GM23338 (cell line): ENCODE data around the gene PRR36. TPM values are rescaled to one million over a fixed set of nuclear protein-coding genes. Genes with fewer than 3 reads are reported as not detected.

Experiments used
- ATAC-seq: fragments of 200-7000 bp; cut with Tn5 transposase; 3 replicates; pipeline ENCODE4 v1.9.1; 2020
- DNase-seq: peaks from one replicate; pipeline ENCODE4 v3.0.0-alpha.2; 2015; ENCODE audit warnings: low spot score
- H2AFZ ChIP-seq: fragments of 200-600 bp; sonication (generic); 2 replicates; pipeline ENCODE4 v1.8.0; 2016; ENCODE audit warnings: antibody characterized with exemption, mild to moderate bottlenecking, moderate library complexity
- H3F3A ChIP-seq: fragments of 200-600 bp; sonication (generic); replicated peaks from 2 replicates; pipeline ENCODE4 v1.8.0; 2017; ENCODE audit warnings: antibody characterized with exemption, mixed run types, low read depth
- H3K27ac ChIP-seq: fragments of 200-600 bp; sonication (generic); 2 replicates; pipeline ENCODE4 v1.6.1; 2016; ENCODE audit warnings: low read depth
- H3K27me3 ChIP-seq: fragments of 200-600 bp; sonication (generic); 2 replicates; pipeline ENCODE4 v1.8.0; 2016; ENCODE audit warnings: mild to moderate bottlenecking, mixed run types, moderate library complexity; ENCODE audit not compliant: insufficient read depth
- H3K36me3 ChIP-seq: fragments of 200-600 bp; sonication (generic); 2 replicates; pipeline ENCODE4 v1.8.0; 2016; ENCODE audit warnings: mild to moderate bottlenecking; ENCODE audit not compliant: insufficient read depth
- H3K4me1 ChIP-seq: fragments of 200-600 bp; sonication (generic); 2 replicates; pipeline ENCODE4 v1.8.0; 2016; ENCODE audit warnings: mild to moderate bottlenecking, moderate library complexity; ENCODE audit not compliant: insufficient read depth
- H3K4me2 ChIP-seq: fragments of 200-600 bp; sonication (generic); 2 replicates; pipeline ENCODE4 v1.7.1; 2017; ENCODE audit warnings: mixed run types
- H3K4me3 ChIP-seq: fragments of 200-600 bp; sonication (generic); 2 replicates; pipeline ENCODE4 v1.6.1; 2016; ENCODE audit warnings: mixed run types
- H3K79me2 ChIP-seq: fragments of 200-600 bp; sonication (generic); replicated peaks from 2 replicates; pipeline ENCODE4 v1.8.0; 2017; ENCODE audit warnings: mild to moderate bottlenecking; ENCODE audit not compliant: insufficient read depth
- H3K9me2 ChIP-seq: fragments of 200-600 bp; sonication (generic); 2 replicates; pipeline ENCODE4 v1.8.0; 2017; ENCODE audit not compliant: insufficient read depth
- H4K20me1 ChIP-seq: fragments of 200-600 bp; sonication (generic); replicated peaks from 2 replicates; pipeline ENCODE4 v1.8.0; 2017; ENCODE audit warnings: mild to moderate bottlenecking; ENCODE audit not compliant: insufficient read depth
- H3K27ac Mint-ChIP-seq: 2 replicates; pipeline ENCODE4 v1.8.0; 2020; ENCODE audit warnings: inconsistent platforms, mild to moderate bottlenecking, moderate library complexity, mixed read lengths
- H3K27me3 Mint-ChIP-seq: 3 replicates; pipeline ENCODE4 v1.8.0; 2022; ENCODE audit warnings: low read depth, mild to moderate bottlenecking, moderate library complexity, mixed read lengths, inconsistent platforms; ENCODE audit not compliant: insufficient read depth, poor library complexity
- H3K36me3 Mint-ChIP-seq: 3 replicates; pipeline ENCODE4 v1.8.0; 2021; ENCODE audit warnings: low read depth, mild to moderate bottlenecking, inconsistent platforms, moderate library complexity, mixed read lengths
- H3K4me1 Mint-ChIP-seq: 3 replicates; pipeline ENCODE4 v1.8.0; 2020; ENCODE audit warnings: mild to moderate bottlenecking, inconsistent platforms, mixed read lengths
- H3K4me3 Mint-ChIP-seq: 3 replicates; pipeline ENCODE4 v1.8.0; 2021; ENCODE audit warnings: moderate library complexity, mild to moderate bottlenecking, inconsistent platforms, mixed read lengths
- H3K9me3 Mint-ChIP-seq: 3 replicates; pipeline ENCODE4 v1.8.0; 2020; ENCODE audit warnings: moderate library complexity, mild to moderate bottlenecking, inconsistent platforms, mixed read lengths
- CREB1 ChIP-seq: fragments of 250-450 bp; sonication (Bioruptor Pico); IDR thresholded peaks from 2 replicates; pipeline ENCODE4 v1.5.0; 2020; ENCODE audit warnings: low read depth, mild to moderate bottlenecking, moderate library complexity
- EZH2 ChIP-seq: fragments of 200-600 bp; sonication (generic); IDR thresholded peaks from one replicate; pipeline ENCODE4 v1.8.0; 2017; ENCODE audit warnings: antibody characterized with exemption, mild to moderate bottlenecking, low read depth; ENCODE audit not compliant: unreplicated experiment
- EZH2phosphoT487 ChIP-seq: fragments of 200-600 bp; sonication (generic); IDR thresholded peaks from one replicate; pipeline ENCODE4 v1.8.1; 2018; ENCODE audit warnings: antibody characterized with exemption; ENCODE audit not compliant: unreplicated experiment
- JUNB ChIP-seq: IDR thresholded peaks from one replicate; pipeline ENCODE4 v1.6.1; 2016; ENCODE audit warnings: antibody characterized with exemption; ENCODE audit not compliant: unreplicated experiment
- NANOG ChIP-seq: IDR thresholded peaks from 2 replicates; pipeline ENCODE4 v1.6.1; 2016; ENCODE audit warnings: antibody characterized with exemption, borderline replicate concordance
- ZNF114 ChIP-seq: fragments of 250-450 bp; sonication (Bioruptor Pico); IDR thresholded peaks from 2 replicates; pipeline ENCODE4 v1.5.0; 2020; ENCODE audit warnings: mild to moderate bottlenecking, moderate library complexity
- ZNF331 ChIP-seq: fragments of 250-450 bp; sonication (Bioruptor Pico); IDR thresholded peaks from 2 replicates; pipeline ENCODE4 v1.5.0; 2020; ENCODE audit warnings: low read depth, mild to moderate bottlenecking, moderate library complexity
- polyA plus RNA-seq: library from polyadenylated mRNA; unstranded; fragments of >200 nt; fragmentation: Nextera tagmentation; extraction: Ambion mirVana; gene quantifications from 2 replicates; pipeline ENCODE4 v1.2.1, GENCODE V29; 2016
- total RNA-seq: library from RNA; depleted of rRNA; stranded (reverse); fragments of >200 nt; shearing (Covaris generic); gene quantifications from 2 replicates; pipeline ENCODE4 v1.2.3, GENCODE V29; 2014
- TF ChIP-seq, protein P1 (sequence below): fragments of 250-450 bp; sonication (Bioruptor Pico); IDR thresholded peaks from 2 replicates; pipeline ENCODE4 v1.5.0; 2020; ENCODE audit warnings: mild to moderate bottlenecking, moderate library complexity
- TF ChIP-seq, protein P2 (sequence below): IDR thresholded peaks from 2 replicates; pipeline ENCODE4 v1.6.1; 2016; ENCODE audit warnings: antibody characterized with exemption
- TF ChIP-seq, protein P3 (sequence below), 2 experiments: fragments of 200-600 bp in 1 of 2; sonication (generic) in 1 of 2; conservative IDR thresholded peaks; 2 replicates each; pipeline versions ENCODE4 v1.5.1 to v1.6.1; 2016 to 2017; ENCODE audit warnings: antibody characterized with exemption in 2 of 2, low read depth in 2 of 2, mild to moderate bottlenecking in 2 of 2, moderate library complexity in 1 of 2

Gene PRR36
- total and polyA plus RNA-seq, 2 experiments from 2014 or later, result 17.6 to 17.9 TPM

DNA sequence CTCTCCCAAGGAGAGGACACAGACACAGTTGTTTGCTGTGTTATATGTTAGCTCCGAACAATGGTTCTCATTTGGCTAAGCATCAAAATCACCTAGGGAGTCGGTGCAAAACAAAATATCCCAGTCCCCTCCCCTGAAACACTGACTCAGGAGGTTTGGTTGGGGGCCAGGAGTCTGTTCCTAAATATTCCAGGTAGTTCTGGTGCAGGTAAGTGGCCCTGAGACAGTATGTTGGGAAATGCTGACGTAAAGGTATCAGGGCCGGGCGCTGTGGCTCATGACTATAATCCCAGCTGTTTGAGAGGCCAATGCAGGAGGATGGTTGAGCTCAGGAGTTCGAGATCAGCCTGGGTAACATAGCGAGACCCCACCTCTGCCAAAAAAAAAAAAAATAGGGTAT is 27.1 kb upstream of the PRR36 start:
- no peak overlapping the region for H3K4me3 Mint-ChIP-seq
- Histone ChIP-seq H3K79me2 (peaks cover 20% of the 10 kb centered on the region), H3K4me3 (no peak overlapping the region), H3K9me2 (no peaks in the 10 kb centered on the region), H3K27me3 (no peaks in the 10 kb centered on the region), H3K4me1 (peaks cover 11% of the 10 kb centered on the region), H3K27ac (no peak overlapping the region), H4K20me1 (no peaks in the 10 kb centered on the region; the same call in 1 of the 2 replicates), H2AFZ (no peak overlapping the region), H3K4me2 (no peak overlapping the region), H3K36me3 (no peaks in the 10 kb centered on the region; the same call in 1 of the 2 replicates), H3F3A (peaks cover 8% of the 10 kb centered on the region; the same call in 1 of the 2 replicates)
- DNase-seq (no peak), ATAC-seq (no peak)
- H3K27me3 Mint-ChIP-seq, result peaks cover 24% of the 10 kb centered on the region
- H3K9me3 Mint-ChIP-seq, result peaks cover 6% of the 10 kb centered on the region; the same call in 1 of the 3 replicates
- TF ChIP-seq ZNF331, result no peak
- no peak for TF ChIP-seq ZNF114 (CRISPR knock-in tag)
- TF ChIP-seq JUNB, result no peak
- TF ChIP-seq, protein P1, sequence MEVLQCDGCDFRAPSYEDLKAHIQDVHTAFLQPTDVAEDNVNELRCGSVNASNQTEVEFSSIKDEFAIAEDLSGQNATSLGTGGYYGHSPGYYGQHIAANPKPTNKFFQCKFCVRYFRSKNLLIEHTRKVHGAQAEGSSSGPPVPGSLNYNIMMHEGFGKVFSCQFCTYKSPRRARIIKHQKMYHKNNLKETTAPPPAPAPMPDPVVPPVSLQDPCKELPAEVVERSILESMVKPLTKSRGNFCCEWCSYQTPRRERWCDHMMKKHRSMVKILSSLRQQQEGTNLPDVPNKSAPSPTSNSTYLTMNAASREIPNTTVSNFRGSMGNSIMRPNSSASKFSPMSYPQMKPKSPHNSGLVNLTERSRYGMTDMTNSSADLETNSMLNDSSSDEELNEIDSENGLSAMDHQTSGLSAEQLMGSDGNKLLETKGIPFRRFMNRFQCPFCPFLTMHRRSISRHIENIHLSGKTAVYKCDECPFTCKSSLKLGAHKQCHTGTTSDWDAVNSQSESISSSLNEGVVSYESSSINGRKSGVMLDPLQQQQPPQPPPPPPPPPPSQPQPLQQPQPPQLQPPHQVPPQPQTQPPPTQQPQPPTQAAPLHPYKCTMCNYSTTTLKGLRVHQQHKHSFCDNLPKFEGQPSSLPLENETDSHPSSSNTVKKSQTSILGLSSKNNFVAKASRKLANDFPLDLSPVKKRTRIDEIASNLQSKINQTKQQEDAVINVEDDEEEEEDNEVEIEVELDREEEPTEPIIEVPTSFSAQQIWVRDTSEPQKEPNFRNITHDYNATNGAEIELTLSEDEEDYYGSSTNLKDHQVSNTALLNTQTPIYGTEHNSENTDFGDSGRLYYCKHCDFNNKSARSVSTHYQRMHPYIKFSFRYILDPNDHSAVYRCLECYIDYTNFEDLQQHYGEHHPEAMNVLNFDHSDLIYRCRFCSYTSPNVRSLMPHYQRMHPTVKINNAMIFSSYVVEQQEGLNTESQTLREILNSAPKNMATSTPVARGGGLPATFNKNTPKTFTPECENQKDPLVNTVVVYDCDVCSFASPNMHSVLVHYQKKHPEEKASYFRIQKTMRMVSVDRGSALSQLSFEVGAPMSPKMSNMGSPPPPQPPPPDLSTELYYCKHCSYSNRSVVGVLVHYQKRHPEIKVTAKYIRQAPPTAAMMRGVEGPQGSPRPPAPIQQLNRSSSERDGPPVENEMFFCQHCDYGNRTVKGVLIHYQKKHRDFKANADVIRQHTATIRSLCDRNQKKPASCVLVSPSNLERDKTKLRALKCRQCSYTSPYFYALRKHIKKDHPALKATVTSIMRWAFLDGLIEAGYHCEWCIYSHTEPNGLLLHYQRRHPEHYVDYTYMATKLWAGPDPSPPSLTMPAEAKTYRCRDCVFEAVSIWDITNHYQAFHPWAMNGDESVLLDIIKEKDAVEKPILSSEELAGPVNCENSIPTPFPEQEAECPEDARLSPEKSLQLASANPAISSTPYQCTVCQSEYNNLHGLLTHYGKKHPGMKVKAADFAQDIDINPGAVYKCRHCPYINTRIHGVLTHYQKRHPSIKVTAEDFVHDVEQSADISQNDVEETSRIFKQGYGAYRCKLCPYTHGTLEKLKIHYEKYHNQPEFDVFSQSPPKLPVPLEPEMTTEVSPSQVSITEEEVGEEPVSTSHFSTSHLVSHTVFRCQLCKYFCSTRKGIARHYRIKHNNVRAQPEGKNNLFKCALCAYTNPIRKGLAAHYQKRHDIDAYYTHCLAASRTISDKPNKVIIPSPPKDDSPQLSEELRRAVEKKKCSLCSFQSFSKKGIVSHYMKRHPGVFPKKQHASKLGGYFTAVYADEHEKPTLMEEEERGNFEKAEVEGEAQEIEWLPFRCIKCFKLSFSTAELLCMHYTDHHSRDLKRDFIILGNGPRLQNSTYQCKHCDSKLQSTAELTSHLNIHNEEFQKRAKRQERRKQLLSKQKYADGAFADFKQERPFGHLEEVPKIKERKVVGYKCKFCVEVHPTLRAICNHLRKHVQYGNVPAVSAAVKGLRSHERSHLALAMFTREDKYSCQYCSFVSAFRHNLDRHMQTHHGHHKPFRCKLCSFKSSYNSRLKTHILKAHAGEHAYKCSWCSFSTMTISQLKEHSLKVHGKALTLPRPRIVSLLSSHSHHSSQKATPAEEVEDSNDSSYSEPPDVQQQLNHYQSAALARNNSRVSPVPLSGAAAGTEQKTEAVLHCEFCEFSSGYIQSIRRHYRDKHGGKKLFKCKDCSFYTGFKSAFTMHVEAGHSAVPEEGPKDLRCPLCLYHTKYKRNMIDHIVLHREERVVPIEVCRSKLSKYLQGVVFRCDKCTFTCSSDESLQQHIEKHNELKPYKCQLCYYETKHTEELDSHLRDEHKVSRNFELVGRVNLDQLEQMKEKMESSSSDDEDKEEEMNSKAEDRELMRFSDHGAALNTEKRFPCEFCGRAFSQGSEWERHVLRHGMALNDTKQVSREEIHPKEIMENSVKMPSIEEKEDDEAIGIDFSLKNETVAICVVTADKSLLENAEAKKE (CRISPR knock-in tag), result no peak
- TF ChIP-seq EZH2phosphoT487, result no peak
- no peak for TF ChIP-seq EZH2
- TF ChIP-seq CREB1 (CRISPR knock-in tag), result no peak
- no peak for TF ChIP-seq NANOG
- TF ChIP-seq, protein P2, sequence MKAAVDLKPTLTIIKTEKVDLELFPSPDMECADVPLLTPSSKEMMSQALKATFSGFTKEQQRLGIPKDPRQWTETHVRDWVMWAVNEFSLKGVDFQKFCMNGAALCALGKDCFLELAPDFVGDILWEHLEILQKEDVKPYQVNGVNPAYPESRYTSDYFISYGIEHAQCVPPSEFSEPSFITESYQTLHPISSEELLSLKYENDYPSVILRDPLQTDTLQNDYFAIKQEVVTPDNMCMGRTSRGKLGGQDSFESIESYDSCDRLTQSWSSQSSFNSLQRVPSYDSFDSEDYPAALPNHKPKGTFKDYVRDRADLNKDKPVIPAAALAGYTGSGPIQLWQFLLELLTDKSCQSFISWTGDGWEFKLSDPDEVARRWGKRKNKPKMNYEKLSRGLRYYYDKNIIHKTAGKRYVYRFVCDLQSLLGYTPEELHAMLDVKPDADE, result no peak
- TF ChIP-seq, protein P3, sequence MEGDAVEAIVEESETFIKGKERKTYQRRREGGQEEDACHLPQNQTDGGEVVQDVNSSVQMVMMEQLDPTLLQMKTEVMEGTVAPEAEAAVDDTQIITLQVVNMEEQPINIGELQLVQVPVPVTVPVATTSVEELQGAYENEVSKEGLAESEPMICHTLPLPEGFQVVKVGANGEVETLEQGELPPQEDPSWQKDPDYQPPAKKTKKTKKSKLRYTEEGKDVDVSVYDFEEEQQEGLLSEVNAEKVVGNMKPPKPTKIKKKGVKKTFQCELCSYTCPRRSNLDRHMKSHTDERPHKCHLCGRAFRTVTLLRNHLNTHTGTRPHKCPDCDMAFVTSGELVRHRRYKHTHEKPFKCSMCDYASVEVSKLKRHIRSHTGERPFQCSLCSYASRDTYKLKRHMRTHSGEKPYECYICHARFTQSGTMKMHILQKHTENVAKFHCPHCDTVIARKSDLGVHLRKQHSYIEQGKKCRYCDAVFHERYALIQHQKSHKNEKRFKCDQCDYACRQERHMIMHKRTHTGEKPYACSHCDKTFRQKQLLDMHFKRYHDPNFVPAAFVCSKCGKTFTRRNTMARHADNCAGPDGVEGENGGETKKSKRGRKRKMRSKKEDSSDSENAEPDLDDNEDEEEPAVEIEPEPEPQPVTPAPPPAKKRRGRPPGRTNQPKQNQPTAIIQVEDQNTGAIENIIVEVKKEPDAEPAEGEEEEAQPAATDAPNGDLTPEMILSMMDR (conservative IDR thresholded peaks at IDR 0.05; ENCODE audit: low read depth in 2 of 2), result no peak
- no peak overlapping the region for H3K27ac Mint-ChIP-seq
- peaks cover 19% of the 10 kb centered on the region for H3K4me1 Mint-ChIP-seq
- peaks cover 17% of the 10 kb centered on the region; the same call in 2 of the 3 replicates for H3K36me3 Mint-ChIP-seq
